ENCODE measurements around the gene IGSF23. TPM values are rescaled to one million over a fixed set of nuclear protein-coding genes. Genes with fewer than 3 reads are reported as not detected.
"Not testable (repeated sequence)": the region's sequence is repeated elsewhere in the genome, so short reads cannot be mapped to it uniquely, and the experiment has no call there.

IGSF23 gene
- total and polyA plus RNA-seq, 9 donors: not detected

- H3K36me3 ChIP-seq (ENCODE audit: control insufficient read depth, insufficient read depth, low read length): peaks cover 32% of the 10 kb centered on the region
Observed at GRCh38 chr19:44663996-44664395, 50.6 kb downstream of the IGSF23 start.

GRCh38 chr19:44664976-44665375 is 51.6 kb downstream of the IGSF23 start:
- WGBS (ENCODE audit: insufficient coverage): 89% methylated on average over 4 of the region's 10 CpGs

More at GRCh38 chr19:44663996-44664395, 50.6 kb downstream of the IGSF23 start:
- no CpG with 5 or more reads among the region's 5 CpGs for WGBS (ENCODE audit: insufficient coverage)
- Histone ChIP-seq H3K4me1 (ENCODE audit: control insufficient read depth, insufficient read depth, low read length) (peaks cover 18% of the 10 kb centered on the region), H3K9me3 (replicated peaks; ENCODE audit: control insufficient read depth, low read depth, low read length) (no peaks in the 10 kb centered on the region), H3K27ac (ENCODE audit: low read length) (no peak overlapping the region), H3K4me3 (ENCODE audit: low read length) (no peak overlapping the region), H3K27me3 (ENCODE audit: control insufficient read depth, insufficient read depth, low read length) (no peaks in the 10 kb centered on the region)
- no peak for DNase-seq

GRCh38 chr19:44666852-44667556 is 53.6 kb downstream of the IGSF23 start:
- no peak overlapping the region for H3K27ac ChIP-seq (ENCODE audit: low read length)
- 79% methylated on average over 4 of the region's 7 CpGs for WGBS (ENCODE audit: insufficient coverage)
- no peak overlapping the region for H3K4me3 ChIP-seq (ENCODE audit: low read length)
- H3K36me3 ChIP-seq (ENCODE audit: control insufficient read depth, insufficient read depth, low read length): peaks cover 11% of the 10 kb centered on the region
- no peak for DNase-seq
- no peaks in the 10 kb centered on the region for H3K27me3 ChIP-seq (ENCODE audit: control insufficient read depth, insufficient read depth, low read length)
- H3K4me1 ChIP-seq (ENCODE audit: control insufficient read depth, insufficient read depth, low read length): peaks cover 17% of the 10 kb centered on the region
- no peaks in the 10 kb centered on the region for H3K9me3 ChIP-seq (replicated peaks; ENCODE audit: control insufficient read depth, low read depth, low read length)

More at GRCh38 chr19:44664976-44665375, 51.6 kb downstream of the IGSF23 start:
- no peaks in the 10 kb centered on the region for H3K9me3 ChIP-seq (replicated peaks; ENCODE audit: control insufficient read depth, low read depth, low read length)
- no peak overlapping the region for H3K27ac ChIP-seq (ENCODE audit: low read length)
- H3K4me1 ChIP-seq (ENCODE audit: control insufficient read depth, insufficient read depth, low read length): peaks cover 18% of the 10 kb centered on the region
- H3K27me3 ChIP-seq (ENCODE audit: control insufficient read depth, insufficient read depth, low read length): no peaks in the 10 kb centered on the region
- H3K36me3 ChIP-seq (ENCODE audit: control insufficient read depth, insufficient read depth, low read length): peaks cover 25% of the 10 kb centered on the region
- H3K4me3 ChIP-seq (ENCODE audit: low read length): no peak overlapping the region
- no peak for DNase-seq

GRCh38 chr19:44668985-44669764 is 55.8 kb downstream of the IGSF23 start:
- Histone ChIP-seq H3K36me3 (ENCODE audit: control insufficient read depth, insufficient read depth, low read length) (peaks cover 5% of the 10 kb centered on the region), H3K27ac (ENCODE audit: low read length) (no peak overlapping the region), H3K27me3 (ENCODE audit: control insufficient read depth, insufficient read depth, low read length) (no peaks in the 10 kb centered on the region), H3K4me3 (ENCODE audit: low read length) (no peak overlapping the region), H3K4me1 (ENCODE audit: control insufficient read depth, insufficient read depth, low read length) (no peaks in the 10 kb centered on the region), H3K9me3 (replicated peaks; ENCODE audit: control insufficient read depth, low read depth, low read length) (no peaks in the 10 kb centered on the region)
- no peak for DNase-seq
- WGBS (ENCODE audit: insufficient coverage): 94% methylated on average over 2 of the region's 2 CpGs

- DNase-seq; H3K4me3 ChIP-seq (ENCODE audit: low read length); H3K4me1 ChIP-seq (ENCODE audit: control insufficient read depth, insufficient read depth, low read length); H3K27ac ChIP-seq (ENCODE audit: low read length); H3K27me3 ChIP-seq (ENCODE audit: control insufficient read depth, insufficient read depth, low read length); H3K36me3 ChIP-seq (ENCODE audit: control insufficient read depth, insufficient read depth, low read length); H3K9me3 ChIP-seq (replicated peaks; ENCODE audit: control insufficient read depth, low read depth, low read length): not testable (repeated sequence)
- WGBS (ENCODE audit: insufficient coverage): no CpG with 5 or more reads among the region's 2 CpGs
Observed at GRCh38 chr19:44670027-44670426, 56.7 kb downstream of the IGSF23 start.

- 67% methylated on average over 2 of the region's 2 CpGs for whole genome bisulfite sequencing (ENCODE audit: insufficient coverage)
- no peak within 1 kb of the TSS for H3K4me3 ChIP-seq (ENCODE audit: low read length)
- DNase-seq: no peak
- H3K4me1 ChIP-seq (ENCODE audit: control insufficient read depth, insufficient read depth, low read length): no peaks in the 10 kb centered on the region
- H3K9me3 ChIP-seq (replicated peaks; ENCODE audit: control insufficient read depth, low read depth, low read length): no peaks in the 10 kb centered on the region
- no peaks in the 10 kb centered on the region for H3K27me3 ChIP-seq (ENCODE audit: control insufficient read depth, insufficient read depth, low read length)
- H3K27ac ChIP-seq (ENCODE audit: low read length): no peak within 1 kb of the TSS
- peaks cover 3% of the 10 kb centered on the region for H3K36me3 ChIP-seq (ENCODE audit: control insufficient read depth, insufficient read depth, low read length)
Observed at GRCh38 chr19:44671400-44671799, 58.0 kb downstream of the IGSF23 start, which contains the start of gene CEACAM19. TSS of gene CEACAM19 (plus strand) at chr19:44671482. CDS start at chr19:44671932, 450 bp downstream.

GRCh38 chr19:44672226-44672625 is 58.9 kb downstream of the IGSF23 start:
- H3K27ac ChIP-seq (ENCODE audit: low read length): no peak overlapping the region
- H3K4me1 ChIP-seq (ENCODE audit: control insufficient read depth, insufficient read depth, low read length): no peaks in the 10 kb centered on the region
- no peaks in the 10 kb centered on the region for H3K9me3 ChIP-seq (replicated peaks; ENCODE audit: control insufficient read depth, low read depth, low read length)
- peaks cover 3% of the 10 kb centered on the region for H3K36me3 ChIP-seq (ENCODE audit: control insufficient read depth, insufficient read depth, low read length)
- WGBS (ENCODE audit: insufficient coverage): 83% methylated on average over 1 of the region's 1 CpG
- DNase-seq: no peak
- H3K4me3 ChIP-seq (ENCODE audit: low read length): no peak overlapping the region
- H3K27me3 ChIP-seq (ENCODE audit: control insufficient read depth, insufficient read depth, low read length): no peaks in the 10 kb centered on the region

- Histone ChIP-seq H3K4me3 (ENCODE audit: low read length) (no peak overlapping the region), H3K27ac (ENCODE audit: low read length) (no peak overlapping the region), H3K27me3 (ENCODE audit: control insufficient read depth, insufficient read depth, low read length) (no peaks in the 10 kb centered on the region), H3K36me3 (ENCODE audit: control insufficient read depth, insufficient read depth, low read length) (peaks cover 3% of the 10 kb centered on the region), H3K4me1 (ENCODE audit: control insufficient read depth, insufficient read depth, low read length) (no peaks in the 10 kb centered on the region), H3K9me3 (replicated peaks; ENCODE audit: control insufficient read depth, low read depth, low read length) (no peaks in the 10 kb centered on the region)
- DNase-seq: no peak
- 87% methylated on average over 2 of the region's 4 CpGs for WGBS (ENCODE audit: insufficient coverage)
Observed at GRCh38 chr19:44673510-44673909, 60.1 kb downstream of the IGSF23 start.

GRCh38 chr19:44675521-44675920 is 62.2 kb downstream of the IGSF23 start:
- peaks cover 6% of the 10 kb centered on the region for H3K36me3 ChIP-seq (ENCODE audit: control insufficient read depth, insufficient read depth, low read length)
- WGBS (ENCODE audit: insufficient coverage): 84% methylated on average over 5 of the region's 6 CpGs

GRCh38 chr19:44677019-44677811 is 63.9 kb downstream of the IGSF23 start:
- 74% methylated on average over 3 of the region's 8 CpGs for WGBS (ENCODE audit: insufficient coverage)
- no peak overlapping the region for H3K27ac ChIP-seq (ENCODE audit: low read length)
- no peaks in the 10 kb centered on the region for H3K27me3 ChIP-seq (ENCODE audit: control insufficient read depth, insufficient read depth, low read length)
- DNase-seq: no peak
- H3K4me3 ChIP-seq (ENCODE audit: low read length): no peak overlapping the region
- H3K36me3 ChIP-seq (ENCODE audit: control insufficient read depth, insufficient read depth, low read length): peaks cover 11% of the 10 kb centered on the region
- H3K4me1 ChIP-seq (ENCODE audit: control insufficient read depth, insufficient read depth, low read length): no peaks in the 10 kb centered on the region
- no peaks in the 10 kb centered on the region for H3K9me3 ChIP-seq (replicated peaks; ENCODE audit: control insufficient read depth, low read depth, low read length)

More at GRCh38 chr19:44675521-44675920, 62.2 kb downstream of the IGSF23 start:
- no peak for DNase-seq
- no peaks in the 10 kb centered on the region for H3K9me3 ChIP-seq (replicated peaks; ENCODE audit: control insufficient read depth, low read depth, low read length)
- no peaks in the 10 kb centered on the region for H3K4me1 ChIP-seq (ENCODE audit: control insufficient read depth, insufficient read depth, low read length)
- H3K27me3 ChIP-seq (ENCODE audit: control insufficient read depth, insufficient read depth, low read length): no peaks in the 10 kb centered on the region
- no peak overlapping the region for H3K4me3 ChIP-seq (ENCODE audit: low read length)
- no peak overlapping the region for H3K27ac ChIP-seq (ENCODE audit: low read length)
